Loucy (cell line): ENCODE results near the gene CDK16.

Experiments
- CTCF ChIP-seq: fragments of 200-600 bp; sonication (generic); conservative IDR thresholded peaks from 2 replicates; pipeline ENCODE4 v1.5.1; 2014; ENCODE audit warnings: mild to moderate bottlenecking, antibody characterized with exemption, low read length
- EZH2phosphoT487 ChIP-seq: fragments of 200-600 bp; IDR thresholded peaks from 2 replicates; pipeline ENCODE4 v1.6.1; 2018; ENCODE audit warnings: antibody characterized with exemption, mild to moderate bottlenecking, moderate library complexity, borderline replicate concordance

- no peak for TF ChIP-seq CTCF
- no peak for TF ChIP-seq EZH2phosphoT487
Observed at GRCh38 chrX:47278691-47279090, 60.2 kb downstream of the CDK16 start.
